HG03108 (cell line): ENCODE results near the gene CENPP.
"Not testable (repeated sequence)": the region's sequence is repeated elsewhere in the genome, so short reads cannot be mapped to it uniquely, and the experiment has no call there.

ENCODE experiments used
- ATAC-seq: cut with Tn5 transposase; IDR thresholded peaks from one replicate; pipeline ENCODE4 v1.9.1; 2021; ENCODE audit warnings: moderate library complexity; ENCODE audit not compliant: unreplicated experiment

Gene CENPP

GRCh38 chr9:92589923-92590322, 264.2 kb downstream of the CENPP start:
- no peak for ATAC-seq

GRCh38 chr9:92590377-92590776, 264.6 kb downstream of the CENPP start:
- ATAC-seq, result no peak

GRCh38 chr9:92592537-92592936, 266.8 kb downstream of the CENPP start:
- ATAC-seq, result no peak

- ATAC-seq, result no peak
Observed at GRCh38 chr9:92592946-92593861, 267.5 kb downstream of the CENPP start.

GRCh38 chr9:92595075-92595474, 269.3 kb downstream of the CENPP start:
- ATAC-seq, result not testable (repeated sequence)

- ATAC-seq, result no peak
Observed at GRCh38 chr9:92595930-92596329, 270.2 kb downstream of the CENPP start.

- no peak for ATAC-seq
Observed at GRCh38 chr9:92598382-92598781, 272.6 kb downstream of the CENPP start.

GRCh38 chr9:92599938-92600461, 274.2 kb downstream of the CENPP start:
- ATAC-seq, result no peak

GRCh38 chr9:92600462-92601261, 274.9 kb downstream of the CENPP start:
- no peak for ATAC-seq

GRCh38 chr9:92601451-92601850, 275.7 kb downstream of the CENPP start:
- ATAC-seq, result no peak

- ATAC-seq, result no peak
Observed at GRCh38 chr9:92602413-92602812, 276.7 kb downstream of the CENPP start.

GRCh38 chr9:92603100-92603499, 277.3 kb downstream of the CENPP start:
- ATAC-seq, result no peak

- ATAC-seq, result no peak
Observed at GRCh38 chr9:92603990-92604389, 278.2 kb downstream of the CENPP start.

GRCh38 chr9:92605224-92605623, 279.5 kb downstream of the CENPP start:
- no peak for ATAC-seq

- ATAC-seq, result no peak
Observed at GRCh38 chr9:92607088-92607487, 281.3 kb downstream of the CENPP start.

GRCh38 chr9:92607773-92608172, 282.0 kb downstream of the CENPP start:
- ATAC-seq, result no peak

GRCh38 chr9:92608241-92608908, 282.6 kb downstream of the CENPP start:
- no peak for ATAC-seq

GRCh38 chr9:92608909-92609445, 283.2 kb downstream of the CENPP start:
- ATAC-seq, result no peak

- ATAC-seq, result no peak
Observed at GRCh38 chr9:92610470-92611420, 285.0 kb downstream of the CENPP start.
